SH-SY5Y (cell line): ENCODE data around the gene ATG14.

ENCODE experiments used
- GATA2 ChIP-seq: IDR thresholded peaks from 2 replicates; pipeline ENCODE4 v1.6.1; 2011; ENCODE audit warnings: mild to moderate bottlenecking, low read depth, low read length
- GATA3 ChIP-seq: IDR thresholded peaks from 2 replicates; pipeline ENCODE4 v1.6.1; 2011; ENCODE audit warnings: low read depth, mild to moderate bottlenecking, low read length, moderate library complexity

The ATG14 gene

DNA sequence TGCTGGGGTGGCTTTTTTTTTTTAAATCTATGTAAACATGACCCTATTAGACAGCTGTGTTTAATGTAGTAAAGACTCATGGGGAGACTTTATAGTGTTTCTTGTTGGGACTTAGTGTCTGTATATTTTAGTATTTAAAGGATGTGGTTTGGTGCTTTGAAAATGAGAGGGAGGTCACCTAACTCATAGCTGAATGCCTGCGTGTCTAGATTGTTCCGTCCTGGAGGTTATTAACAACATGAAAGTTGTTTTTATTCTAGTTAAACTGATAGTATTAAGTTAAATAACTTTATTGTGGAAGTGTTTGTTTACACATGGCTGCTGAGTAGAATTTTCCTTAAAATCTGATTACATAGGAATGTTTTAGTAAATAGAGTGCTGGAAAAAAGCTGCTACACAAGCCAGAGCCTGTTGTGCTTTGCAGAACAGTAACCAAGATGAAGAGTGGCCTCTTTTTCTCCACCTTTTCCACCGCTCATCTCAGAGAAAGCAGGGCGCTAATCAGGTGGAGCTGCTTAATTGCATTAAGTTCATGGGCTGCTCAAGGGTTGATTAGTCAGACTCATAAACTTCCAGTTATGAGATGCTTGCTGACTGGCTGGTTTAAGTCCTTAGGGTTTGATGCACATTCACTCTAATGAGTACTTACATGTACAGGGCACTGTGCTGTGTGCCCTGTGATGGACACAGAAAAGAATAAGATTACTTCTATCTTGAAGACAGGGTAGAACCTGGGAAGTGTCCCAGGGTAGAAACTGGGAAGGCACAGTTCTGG is 77.7 kb downstream of the ATG14 start:
- TF ChIP-seq GATA3 (no peak), GATA2 (no peak)

DNA sequence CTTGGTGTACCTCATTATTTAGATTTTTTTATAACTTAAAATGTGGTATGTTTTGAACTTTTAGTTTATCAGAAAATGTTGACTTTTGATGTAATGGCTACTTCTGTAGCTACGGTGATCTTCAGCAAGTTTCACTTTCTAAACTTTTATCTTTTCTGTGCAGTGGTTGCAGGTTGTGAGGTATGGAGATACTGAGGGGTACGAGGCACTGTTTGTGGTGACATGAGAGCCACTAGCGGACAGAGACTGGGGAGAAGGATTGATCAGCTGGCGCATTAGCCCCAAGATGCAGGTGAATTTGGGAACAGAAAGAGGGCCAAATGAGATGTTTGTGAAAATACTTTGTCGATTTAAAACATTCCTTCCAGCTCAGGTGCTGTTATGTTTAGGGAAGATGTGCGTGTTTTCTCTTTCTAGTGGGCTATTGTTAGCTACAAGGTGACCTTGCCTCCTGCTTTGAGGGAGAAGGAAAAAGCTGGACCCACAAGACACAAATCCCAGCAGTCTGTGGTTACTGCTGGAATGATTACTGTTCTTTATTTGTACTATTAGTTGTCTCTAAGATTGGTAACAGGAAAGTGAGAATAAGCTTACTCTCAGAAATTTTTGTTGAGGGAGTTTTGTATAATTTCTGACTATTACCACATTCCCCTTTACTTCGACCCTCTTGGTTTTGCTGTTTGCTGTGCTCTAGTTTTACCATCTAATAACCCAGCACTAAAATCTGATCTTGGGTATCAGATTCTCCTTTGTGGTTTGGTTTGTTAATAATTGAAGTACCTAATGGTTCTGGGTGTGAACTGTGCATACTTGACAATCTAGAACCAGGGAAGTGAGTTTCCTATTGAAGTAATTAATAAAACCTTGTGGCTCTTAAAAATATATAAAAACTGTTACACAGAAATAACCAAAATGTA is 78.7 kb downstream of the ATG14 start:
- TF ChIP-seq GATA3 (no peak), GATA2 (no peak)

DNA sequence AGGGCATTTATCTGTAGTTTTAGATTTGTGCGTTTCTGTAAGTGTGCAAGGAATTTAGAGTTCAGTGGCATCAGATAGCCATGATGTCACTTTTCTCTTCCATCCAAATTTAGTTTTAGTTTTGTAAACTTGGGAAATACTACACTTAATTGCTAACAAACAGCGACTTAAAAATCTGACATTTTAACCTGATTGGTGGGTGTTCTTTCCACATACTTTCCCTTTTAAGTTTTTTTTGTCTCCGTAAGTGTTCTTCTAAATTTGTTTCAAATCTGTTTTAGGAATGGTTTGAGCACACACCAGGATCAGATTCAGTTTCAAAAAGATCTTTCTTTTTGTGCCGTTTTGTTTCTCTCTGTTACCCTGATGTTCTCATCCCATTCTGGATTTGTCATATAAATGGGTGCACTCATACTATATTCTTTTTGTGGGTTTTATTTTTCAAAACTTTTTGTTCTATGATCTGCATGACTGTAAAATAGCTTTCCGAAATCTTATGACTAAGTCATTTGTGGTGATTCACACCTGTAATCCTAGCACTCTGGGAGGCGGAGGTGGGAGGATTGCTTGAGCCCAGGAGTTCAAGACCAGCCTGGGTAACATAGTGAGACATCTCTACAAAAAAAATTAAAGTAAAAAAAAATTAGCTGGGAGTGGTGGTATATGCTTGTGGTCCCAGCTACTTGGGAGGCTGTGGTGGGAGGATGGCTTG is 81.5 kb downstream of the ATG14 start:
- TF ChIP-seq GATA3: no peak
- TF ChIP-seq GATA2: no peak

DNA sequence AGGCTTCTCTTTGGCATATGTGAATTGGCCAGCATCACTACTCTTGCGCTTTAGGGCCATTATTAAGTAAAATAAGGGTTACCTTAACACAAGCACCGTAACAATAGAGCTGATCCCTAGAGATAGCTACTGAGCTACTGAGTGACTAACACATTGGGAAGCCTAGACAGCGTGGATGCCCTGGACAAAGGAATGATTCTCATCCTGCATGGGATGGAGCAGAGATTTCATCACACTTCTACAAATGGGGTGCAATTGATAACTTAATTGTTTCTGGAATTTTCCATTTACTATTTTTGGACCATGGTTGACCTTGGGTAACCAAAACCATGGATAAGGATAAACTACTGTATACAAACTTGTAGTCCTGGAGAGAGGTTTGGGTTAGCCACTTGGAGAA is 83.3 kb downstream of the ATG14 start:
- TF ChIP-seq GATA2 (no peak), GATA3 (no peak)

DNA sequence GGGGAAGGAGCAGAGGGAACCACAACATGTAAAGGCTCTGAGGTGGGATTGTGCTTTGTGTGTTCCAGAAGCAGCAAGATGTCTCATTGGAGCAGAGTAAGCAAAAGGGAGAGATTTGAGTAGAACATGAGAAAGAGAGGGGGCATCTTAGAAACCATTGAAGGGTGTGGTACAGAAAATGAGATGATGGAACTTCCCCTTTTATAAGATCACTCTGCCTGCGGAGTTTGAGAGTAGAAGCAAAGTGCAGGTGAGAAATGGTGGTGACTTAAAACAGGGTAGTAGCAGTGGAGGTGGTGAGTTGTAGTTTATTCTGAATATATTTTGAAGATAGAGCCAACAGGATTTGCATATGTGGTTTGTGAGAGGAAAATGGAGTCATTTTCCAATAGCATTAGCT is 84.5 kb downstream of the ATG14 start:
- TF ChIP-seq GATA3 (no peak), GATA2 (no peak)

DNA sequence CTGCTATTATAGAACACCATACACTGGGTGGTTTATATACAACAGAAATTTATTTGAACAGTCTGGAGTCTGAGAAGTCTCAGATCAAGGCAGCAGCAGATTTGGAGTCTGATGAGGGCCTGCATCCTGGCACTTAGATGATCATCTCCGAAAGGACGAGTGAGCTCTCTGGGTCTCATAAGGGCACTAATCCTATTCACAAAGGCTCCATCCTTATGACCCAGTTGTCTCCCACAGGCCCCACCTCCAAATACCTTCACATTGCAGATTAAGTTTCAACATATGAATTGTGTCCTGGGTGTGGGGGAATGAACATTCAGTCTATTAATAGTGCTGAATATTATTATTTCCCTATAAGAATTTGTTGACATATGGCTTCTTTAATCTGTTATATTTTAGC is 86.8 kb downstream of the ATG14 start:
- TF ChIP-seq GATA3 (no peak), GATA2 (no peak)

DNA sequence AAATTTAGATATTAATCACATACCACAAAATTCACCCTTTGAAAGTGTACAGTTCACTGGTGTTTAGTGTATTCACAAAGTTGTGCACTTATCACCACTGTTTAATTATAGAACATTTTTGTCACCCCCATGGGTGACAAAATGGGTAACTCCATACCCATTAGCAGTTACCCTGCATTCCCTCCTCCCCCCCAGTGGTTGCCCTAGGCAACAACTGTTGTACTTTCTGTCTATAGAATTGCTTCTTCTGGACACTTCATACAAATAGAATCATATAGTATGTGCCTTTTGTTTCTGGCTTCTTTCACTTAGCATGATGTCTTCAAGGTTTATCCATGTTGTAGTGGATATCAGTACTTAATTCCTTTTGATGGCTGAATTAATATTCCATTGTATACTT is 87.7 kb downstream of the ATG14 start:
- TF ChIP-seq GATA2: no peak
- no peak for TF ChIP-seq GATA3

DNA sequence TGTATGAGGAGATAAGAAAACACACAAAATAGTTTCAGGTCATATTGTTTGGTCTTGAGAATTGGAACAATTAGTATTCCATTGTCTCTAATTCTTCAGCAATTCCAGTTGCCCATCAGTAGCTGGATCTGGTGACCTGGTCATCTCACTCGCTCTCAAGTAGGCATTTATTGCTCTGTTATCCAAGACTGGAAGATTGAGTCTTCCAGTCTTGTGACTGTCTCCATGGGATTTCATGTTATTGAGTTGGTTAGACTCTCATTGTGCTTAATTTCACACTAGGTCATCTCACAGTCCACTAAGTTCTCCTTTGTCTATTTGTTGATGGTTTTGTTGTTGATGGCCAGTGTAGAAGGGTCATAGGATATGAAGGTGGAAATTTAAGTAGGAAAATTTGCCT is 92.9 kb downstream of the ATG14 start:
- no peak for TF ChIP-seq GATA2
- TF ChIP-seq GATA3: no peak

DNA sequence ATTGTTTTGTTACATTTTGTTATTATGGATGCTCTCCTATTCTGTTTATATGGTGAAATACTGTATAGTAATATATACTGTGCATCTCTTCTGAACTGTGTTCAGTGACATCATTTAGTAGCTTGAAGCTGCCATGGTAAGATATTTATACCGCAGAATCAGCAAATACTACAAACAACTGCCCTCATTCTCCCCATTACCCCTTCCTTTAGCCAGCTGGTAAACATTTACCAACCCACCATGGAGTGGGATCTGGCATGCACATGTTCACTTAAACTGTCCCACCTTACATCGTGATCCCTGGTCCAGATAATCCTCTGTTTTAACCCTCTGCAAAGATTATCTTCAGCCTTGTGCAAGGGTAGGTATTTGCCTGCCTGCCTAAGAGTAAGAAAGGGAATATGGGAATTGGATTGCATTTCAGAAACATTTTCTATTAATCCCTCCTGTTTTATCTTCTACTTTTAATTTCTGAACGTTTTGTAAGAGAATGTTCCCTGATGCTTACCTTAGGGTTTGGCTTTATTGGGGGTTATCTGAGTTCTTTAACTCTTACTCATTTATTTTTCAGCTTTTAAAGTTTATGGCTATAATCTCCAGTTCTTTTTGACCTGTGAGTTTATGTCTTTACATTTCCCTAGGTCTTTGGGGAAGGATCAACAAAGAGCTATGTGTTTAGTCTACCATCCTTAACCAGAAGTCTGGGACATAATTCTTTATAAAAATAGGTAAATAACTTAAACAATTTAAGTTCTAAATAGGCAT is 93.9 kb downstream of the ATG14 start:
- TF ChIP-seq GATA2 (peak; percentile 40; the same call in 1 of the 2 replicates), GATA3 (no peak)

DNA sequence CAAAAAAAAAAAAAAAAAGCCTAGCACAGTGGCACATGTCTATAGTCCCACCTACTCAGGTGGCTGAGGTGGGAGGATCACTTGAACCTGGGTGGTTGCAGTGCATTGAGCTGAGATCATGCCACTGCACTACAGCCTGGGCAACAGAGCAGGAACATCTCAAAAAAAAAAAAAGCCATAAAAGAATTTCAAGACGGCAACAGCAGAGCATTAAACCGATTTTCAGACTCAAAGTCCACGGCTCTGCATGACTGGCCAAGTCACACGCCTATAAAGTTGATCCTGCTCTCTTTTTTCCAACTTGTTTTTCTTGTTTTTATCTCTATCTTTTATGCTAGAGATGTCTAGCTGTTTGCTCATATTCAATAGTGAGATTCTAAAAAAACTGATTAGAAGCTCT is 95.1 kb downstream of the ATG14 start:
- TF ChIP-seq GATA2 (no peak), GATA3 (no peak)
